Activated CD4-positive, alpha-beta T cell treated with anti-CD3 and anti-CD28 coated beads, Interleukin-2, amount 10 ng/mL, durations not matched to agents 7 days and 5 days (primary cell): Measurements from ENCODE around the gene LRCOL1. TPM values are rescaled to one million over a fixed set of nuclear protein-coding genes. Genes with fewer than 3 reads are reported as not detected.

Source experiments
- CTCF ChIA-PET: fragments of 350-600 bp; sonication (Branson Sonifier 250); formaldehyde crosslinking; loops from one replicate; lab custom pipeline; 2021; ENCODE audit warnings: antibody characterized with exemption; lab: Charles Lee
- POLR2A ChIA-PET: fragments of 350-600 bp; sonication (Branson Sonifier 250); formaldehyde crosslinking; loops from one replicate; lab custom pipeline; 2021; ENCODE audit warnings: antibody characterized with exemption; lab: Charles Lee
- DNase-seq: peaks from one replicate; pipeline ENCODE4 v3.0.0-alpha.2; 2020
- H3K27ac Mint-ChIP-seq: one replicate; pipeline ENCODE4 v1.8.0; 2021; ENCODE audit warnings: mild to moderate bottlenecking, moderate library complexity, mixed read lengths
- H3K27me3 Mint-ChIP-seq: one replicate; pipeline ENCODE4 v1.8.0; 2021; ENCODE audit warnings: mixed read lengths
- H3K36me3 Mint-ChIP-seq: one replicate; pipeline ENCODE4 v1.8.0; 2021; ENCODE audit warnings: low read depth, mixed read lengths
- H3K4me1 Mint-ChIP-seq: one replicate; pipeline ENCODE4 v1.8.0; 2021; ENCODE audit warnings: mixed read lengths
- H3K4me3 Mint-ChIP-seq: one replicate; pipeline ENCODE4 v1.8.0; 2021; ENCODE audit warnings: mild to moderate bottlenecking, moderate library complexity, mixed read lengths
- H3K9me3 Mint-ChIP-seq: one replicate; pipeline ENCODE4 v1.8.0; 2021; ENCODE audit warnings: mixed read lengths
- total RNA-seq, 2 experiments: library from RNA; stranded (reverse); gene quantifications; one replicate each; pipeline ENCODE4 v1.2.3, GENCODE V29; 2021

LRCOL1 gene
- total RNA-seq, 2 experiments from 2014 or later = not detected

DNA sequence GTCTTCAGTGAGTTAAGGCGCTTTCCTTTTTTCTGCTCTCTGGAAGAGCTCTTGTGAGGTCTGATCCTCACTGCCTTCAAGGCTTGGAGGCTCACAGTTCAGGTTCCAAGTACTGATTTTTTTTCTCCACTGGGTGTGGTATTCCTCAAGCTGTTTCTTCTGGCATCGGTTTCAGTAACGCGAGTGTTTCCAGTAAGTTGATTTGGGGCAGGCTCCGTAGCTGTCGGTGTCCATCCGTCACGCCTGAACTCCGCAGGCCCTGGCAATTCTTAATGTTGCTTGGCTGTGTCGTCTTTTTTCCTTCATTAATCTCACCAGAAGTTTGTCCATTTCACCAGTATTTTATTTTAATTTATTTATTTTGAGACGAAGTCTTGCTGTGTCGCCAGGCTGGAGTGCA, 30.6 kb downstream of the LRCOL1 start:
- no peaks in the 10 kb centered on the region for H3K4me1 Mint-ChIP-seq
- no peaks in the 10 kb centered on the region for H3K9me3 Mint-ChIP-seq
- no peak overlapping the region for H3K27ac Mint-ChIP-seq
- no peak for DNase-seq
- no peaks in the 10 kb centered on the region for H3K36me3 Mint-ChIP-seq
- no peak overlapping the region for H3K4me3 Mint-ChIP-seq
- CTCF ChIA-PET = interaction anchor here (0.6 to 1.4 kb wide), 4 partner anchors 11 to 633 kb away, joined by 3 read pairs; no protein-coding TSS in a partner anchor
- POLR2A ChIA-PET = no interaction called here
- no peaks in the 10 kb centered on the region for H3K27me3 Mint-ChIP-seq

DNA sequence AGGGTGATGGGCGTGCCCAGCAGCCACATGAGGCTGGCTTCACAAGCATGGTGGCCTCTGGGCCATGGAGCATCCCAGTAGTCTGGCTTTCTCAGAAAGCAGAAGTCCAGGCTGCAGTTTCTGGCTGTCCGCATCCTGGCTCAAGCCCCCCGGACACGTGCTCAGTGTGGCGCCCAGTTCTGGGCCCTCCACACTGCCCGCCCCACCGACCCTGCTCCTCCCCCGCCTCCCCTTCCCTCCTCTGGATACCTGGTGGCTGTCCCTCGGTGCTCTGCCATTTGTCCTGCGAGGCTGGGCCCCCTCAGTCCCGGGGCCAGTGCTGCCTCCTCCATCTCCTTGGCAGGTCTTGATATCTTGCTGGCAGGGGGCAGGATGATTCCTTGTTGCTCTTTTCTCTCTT, 31.6 kb downstream of the LRCOL1 start:
- no peak for DNase-seq
- Mint-ChIP-seq H3K4me1 (no peaks in the 10 kb centered on the region), H3K27ac (no peak overlapping the region), H3K9me3 (no peaks in the 10 kb centered on the region), H3K36me3 (no peaks in the 10 kb centered on the region), H3K27me3 (no peaks in the 10 kb centered on the region), H3K4me3 (no peak overlapping the region)
- ChIA-PET POLR2A (no interaction called here), CTCF (interaction anchor here (1.4 kb wide), 1 partner anchor 10 kb away, joined by 3 read pairs; no protein-coding TSS in a partner anchor)

- Mint-ChIP-seq H3K4me3 (no peak overlapping the region), H3K36me3 (no peaks in the 10 kb centered on the region), H3K27me3 (no peaks in the 10 kb centered on the region), H3K27ac (no peak overlapping the region), H3K4me1 (no peaks in the 10 kb centered on the region), H3K9me3 (no peaks in the 10 kb centered on the region)
- ChIA-PET CTCF (interaction anchor here (1.5 kb wide), 1 partner anchor 11 kb away, joined by 3 read pairs; no protein-coding TSS in a partner anchor), POLR2A (no interaction called here)
- no peak for DNase-seq
Observed at GRCh38 chr12:132578118-132578517, 32.3 kb downstream of the LRCOL1 start.

DNA sequence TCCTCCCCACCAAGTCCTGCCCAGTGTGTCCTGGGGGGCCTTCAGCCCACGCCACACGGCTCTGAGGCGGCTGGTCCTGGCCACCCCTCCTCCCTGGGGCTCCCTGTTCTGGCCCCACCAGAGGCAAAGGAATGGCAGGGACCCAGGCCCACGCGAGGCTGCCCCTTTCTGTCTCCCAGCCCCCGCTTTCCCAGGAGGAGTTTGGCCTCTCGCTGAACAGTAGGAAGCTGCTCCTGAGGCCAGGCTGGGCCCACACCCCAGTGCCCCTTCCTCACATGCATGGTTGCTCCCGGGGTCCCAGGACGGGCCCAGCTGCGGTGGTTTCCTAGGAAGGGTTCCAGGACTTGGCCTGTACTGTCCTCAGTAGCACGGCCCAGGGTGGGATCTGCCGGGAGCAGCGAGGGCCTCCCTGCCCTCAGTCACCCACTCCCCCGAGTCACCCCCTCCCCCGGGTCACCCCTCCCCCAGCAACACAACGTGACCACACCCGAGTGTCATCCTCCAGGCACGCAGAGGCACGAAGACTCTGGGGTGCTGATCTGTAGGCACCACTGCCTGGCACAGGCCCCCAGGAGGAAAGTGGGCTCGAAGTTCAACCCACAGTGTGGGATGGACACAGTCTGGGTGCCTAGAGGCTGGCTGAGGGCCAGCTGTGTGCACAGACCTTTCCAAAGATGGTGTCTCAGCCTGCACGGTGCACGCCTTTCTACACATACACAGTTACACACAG, 33.0 kb downstream of the LRCOL1 start:
- ChIA-PET CTCF (interaction anchor here (1.5 kb wide), 1 partner anchor 10 kb away, joined by 3 read pairs; no protein-coding TSS in a partner anchor), POLR2A (no interaction called here)
- no peaks in the 10 kb centered on the region for H3K9me3 Mint-ChIP-seq
- H3K4me3 Mint-ChIP-seq = no peak overlapping the region
- H3K27ac Mint-ChIP-seq = no peak overlapping the region
- H3K4me1 Mint-ChIP-seq = no peaks in the 10 kb centered on the region
- DNase-seq = no peak
- no peaks in the 10 kb centered on the region for H3K36me3 Mint-ChIP-seq
- H3K27me3 Mint-ChIP-seq = no peaks in the 10 kb centered on the region

DNA sequence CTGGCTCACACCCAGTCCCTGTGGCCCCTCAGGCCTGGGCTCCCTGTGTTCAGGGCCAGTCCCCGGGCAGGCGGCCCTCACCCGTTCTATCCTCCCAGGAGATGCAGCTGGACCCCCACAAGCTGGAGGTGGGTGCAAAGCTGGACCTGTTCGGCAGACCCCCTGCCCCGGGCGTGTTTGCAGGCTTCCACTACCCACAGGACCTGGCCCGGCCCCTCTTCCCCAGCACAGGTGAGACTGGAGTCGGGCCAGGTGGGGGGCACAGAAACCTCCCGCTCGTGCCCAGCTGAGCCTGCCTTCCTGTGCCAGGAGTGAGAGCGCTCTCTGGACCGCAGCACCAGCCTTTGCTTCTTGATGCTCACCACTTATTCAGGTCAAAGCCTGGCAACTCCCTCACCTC, 33.7 kb downstream of the LRCOL1 start:
- no peaks in the 10 kb centered on the region for H3K27me3 Mint-ChIP-seq
- ChIA-PET POLR2A (no interaction called here), CTCF (no interaction called here)
- no peak overlapping the region for H3K27ac Mint-ChIP-seq
- H3K9me3 Mint-ChIP-seq = no peaks in the 10 kb centered on the region
- no peaks in the 10 kb centered on the region for H3K4me1 Mint-ChIP-seq
- no peaks in the 10 kb centered on the region for H3K36me3 Mint-ChIP-seq
- DNase-seq = no peak
- H3K4me3 Mint-ChIP-seq = no peak overlapping the region

DNA sequence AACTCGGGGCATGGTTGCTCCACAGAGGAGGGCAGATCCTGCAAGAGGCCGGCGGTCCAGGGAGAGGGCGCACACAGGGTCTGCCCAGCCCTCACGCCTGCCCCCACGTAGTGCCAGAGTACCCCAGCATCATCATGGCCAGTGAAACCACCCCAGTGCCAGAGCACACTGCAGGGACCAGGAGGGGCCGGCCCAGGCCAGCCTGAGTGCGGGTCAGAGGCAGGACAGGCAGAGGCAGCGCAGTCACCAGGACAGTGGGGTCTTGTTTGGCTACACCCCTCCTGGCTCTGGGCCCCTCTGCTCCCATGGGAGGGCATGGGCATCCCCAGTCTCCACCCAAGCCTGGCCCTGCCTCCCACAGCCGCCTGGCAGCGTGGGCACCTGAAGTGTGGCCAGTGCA, 34.7 kb downstream of the LRCOL1 start:
- no peaks in the 10 kb centered on the region for H3K4me1 Mint-ChIP-seq
- ChIA-PET POLR2A (no interaction called here), CTCF (no interaction called here)
- no peaks in the 10 kb centered on the region for H3K9me3 Mint-ChIP-seq
- H3K36me3 Mint-ChIP-seq = no peaks in the 10 kb centered on the region
- H3K27ac Mint-ChIP-seq = no peak overlapping the region
- H3K4me3 Mint-ChIP-seq = no peak overlapping the region
- DNase-seq = no peak
- H3K27me3 Mint-ChIP-seq = no peaks in the 10 kb centered on the region

- H3K9me3 Mint-ChIP-seq = no peaks in the 10 kb centered on the region
- POLR2A ChIA-PET = no interaction called here
Observed at GRCh38 chr12:132574271-132574996, 35.9 kb downstream of the LRCOL1 start.

GRCh38 chr12:132572801-132573760, 37.3 kb downstream of the LRCOL1 start:
- H3K9me3 Mint-ChIP-seq = no peaks in the 10 kb centered on the region
- no peaks in the 10 kb centered on the region for H3K36me3 Mint-ChIP-seq
- H3K27me3 Mint-ChIP-seq = no peaks in the 10 kb centered on the region
- H3K27ac Mint-ChIP-seq = no peak overlapping the region
- CTCF ChIA-PET = no interaction called here
- no peak for DNase-seq
- H3K4me3 Mint-ChIP-seq = no peak overlapping the region
- POLR2A ChIA-PET = no interaction called here
- H3K4me1 Mint-ChIP-seq = no peaks in the 10 kb centered on the region

More at GRCh38 chr12:132574271-132574996, 35.9 kb downstream of the LRCOL1 start:
- CTCF ChIA-PET = no interaction called here
- no peaks in the 10 kb centered on the region for H3K4me1 Mint-ChIP-seq
- H3K4me3 Mint-ChIP-seq = no peak overlapping the region
- H3K27me3 Mint-ChIP-seq = no peaks in the 10 kb centered on the region
- DNase-seq = no peak
- no peak overlapping the region for H3K27ac Mint-ChIP-seq
- no peaks in the 10 kb centered on the region for H3K36me3 Mint-ChIP-seq

- no peak for DNase-seq
- H3K36me3 Mint-ChIP-seq = no peaks in the 10 kb centered on the region
- no peaks in the 10 kb centered on the region for H3K4me1 Mint-ChIP-seq
- H3K4me3 Mint-ChIP-seq = no peak overlapping the region
- H3K27ac Mint-ChIP-seq = no peak overlapping the region
- no peaks in the 10 kb centered on the region for H3K27me3 Mint-ChIP-seq
- ChIA-PET CTCF (no interaction called here), POLR2A (no interaction called here)
- no peaks in the 10 kb centered on the region for H3K9me3 Mint-ChIP-seq
Observed at GRCh38 chr12:132572106-132572505, 38.3 kb downstream of the LRCOL1 start.

- H3K4me3 Mint-ChIP-seq = no peak overlapping the region
- H3K27me3 Mint-ChIP-seq = no peaks in the 10 kb centered on the region
- no peaks in the 10 kb centered on the region for H3K4me1 Mint-ChIP-seq
- no peak overlapping the region for H3K27ac Mint-ChIP-seq
- CTCF ChIA-PET = no interaction called here
- no peaks in the 10 kb centered on the region for H3K36me3 Mint-ChIP-seq
- DNase-seq = no peak
- POLR2A ChIA-PET = no interaction called here
- H3K9me3 Mint-ChIP-seq = no peaks in the 10 kb centered on the region
Observed at GRCh38 chr12:132571598-132571997, 38.8 kb downstream of the LRCOL1 start.

DNA sequence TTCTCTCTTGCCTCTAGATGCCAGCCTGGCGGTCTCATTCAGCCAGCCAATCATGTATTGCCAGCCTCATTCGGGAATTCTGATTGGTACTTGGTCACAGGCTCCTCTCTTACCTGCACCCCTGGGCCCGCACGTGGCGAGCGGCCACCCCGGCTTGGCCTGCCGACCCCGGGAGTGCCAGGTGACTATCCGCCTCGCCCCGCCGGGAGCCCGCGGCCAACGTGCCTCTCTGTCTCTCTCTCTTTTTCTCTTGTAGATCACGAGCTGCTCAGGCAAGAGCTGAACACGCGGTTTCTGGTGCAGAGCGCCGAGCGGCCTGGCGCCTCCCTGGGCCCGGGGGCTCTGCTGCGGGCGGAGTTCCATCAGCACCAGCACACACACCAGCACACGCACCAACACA, 39.3 kb downstream of the LRCOL1 start:
- Mint-ChIP-seq H3K27ac (no peak overlapping the region), H3K27me3 (no peaks in the 10 kb centered on the region), H3K36me3 (no peaks in the 10 kb centered on the region), H3K4me3 (no peak overlapping the region), H3K4me1 (no peaks in the 10 kb centered on the region), H3K9me3 (no peaks in the 10 kb centered on the region)
- POLR2A ChIA-PET = no interaction called here
- no peak for DNase-seq
- CTCF ChIA-PET = no interaction called here

DNA sequence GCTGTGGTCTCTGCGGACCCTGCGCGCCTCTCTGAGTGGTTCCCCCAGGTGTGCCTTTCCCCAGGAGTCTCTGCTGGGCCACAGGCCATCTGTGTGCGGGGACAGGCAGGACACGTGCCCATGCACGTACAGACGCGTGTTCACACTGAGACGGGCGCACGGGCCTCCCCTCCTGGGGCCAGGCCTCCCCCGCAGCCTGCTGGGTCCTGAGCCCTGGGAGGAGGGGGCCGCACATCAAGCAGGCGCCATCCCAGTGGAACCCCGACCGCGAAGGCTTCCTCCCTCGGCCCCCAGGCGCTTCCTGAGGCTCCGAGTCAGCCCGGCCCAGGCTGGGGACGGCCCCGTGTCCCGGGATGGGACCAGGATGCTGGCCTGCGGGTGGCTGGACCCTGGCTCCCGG, 39.7 kb downstream of the LRCOL1 start:
- Mint-ChIP-seq H3K4me3 (no peak overlapping the region), H3K27ac (no peak overlapping the region), H3K4me1 (no peaks in the 10 kb centered on the region), H3K36me3 (no peaks in the 10 kb centered on the region), H3K27me3 (no peaks in the 10 kb centered on the region), H3K9me3 (no peaks in the 10 kb centered on the region)
- CTCF ChIA-PET = no interaction called here
- no peak for DNase-seq
- POLR2A ChIA-PET = no interaction called here
